Astrocyte of the cerebellum (primary cell): ENCODE data around the gene NUTM1.

Experiments used
- DNase-seq: peaks from one replicate; pipeline ENCODE4 v3.0.0-alpha.2; 2011; ENCODE audit warnings: low read depth
- H3K4me3 ChIP-seq: 2 replicates; pipeline ENCODE4 v1.5.1; 2011; ENCODE audit warnings: mild to moderate bottlenecking, low read depth, low read length, moderate library complexity
- in situ Hi-C: cut with HindIII; loops from 2 replicates; pipeline ENCODE4 v1.10.0; 2017; ENCODE audit warnings: low sequenced_read_pairs
- TF ChIP-seq, protein P1 (sequence below): IDR thresholded peaks from 2 replicates; pipeline ENCODE4 v1.5.1; 2012; ENCODE audit warnings: low read length, low read depth, moderate library complexity, mild to moderate bottlenecking; ENCODE audit errors: missing control alignments

The NUTM1 gene

DNA sequence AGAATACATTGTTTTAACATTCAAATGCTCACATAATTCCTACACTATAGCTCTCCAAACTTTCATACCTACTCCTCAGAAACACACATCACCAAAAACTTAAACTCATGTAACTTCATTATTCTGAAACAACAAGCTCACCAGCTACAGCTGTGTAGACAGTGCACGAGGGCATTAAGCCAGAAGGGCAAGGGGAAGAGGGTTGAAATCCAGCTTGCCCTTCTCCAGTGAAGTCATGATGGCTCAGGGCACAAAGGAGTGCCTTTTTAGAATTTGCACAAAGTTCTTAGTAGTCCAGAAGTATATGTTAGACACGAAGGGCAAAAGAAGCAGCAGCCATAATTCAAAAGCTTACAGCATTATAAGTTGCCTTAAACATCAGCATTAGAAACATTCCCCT, 14.1 kb upstream of the NUTM1 start:
- in situ Hi-C loops = no loop called here
- TF ChIP-seq, protein P1, sequence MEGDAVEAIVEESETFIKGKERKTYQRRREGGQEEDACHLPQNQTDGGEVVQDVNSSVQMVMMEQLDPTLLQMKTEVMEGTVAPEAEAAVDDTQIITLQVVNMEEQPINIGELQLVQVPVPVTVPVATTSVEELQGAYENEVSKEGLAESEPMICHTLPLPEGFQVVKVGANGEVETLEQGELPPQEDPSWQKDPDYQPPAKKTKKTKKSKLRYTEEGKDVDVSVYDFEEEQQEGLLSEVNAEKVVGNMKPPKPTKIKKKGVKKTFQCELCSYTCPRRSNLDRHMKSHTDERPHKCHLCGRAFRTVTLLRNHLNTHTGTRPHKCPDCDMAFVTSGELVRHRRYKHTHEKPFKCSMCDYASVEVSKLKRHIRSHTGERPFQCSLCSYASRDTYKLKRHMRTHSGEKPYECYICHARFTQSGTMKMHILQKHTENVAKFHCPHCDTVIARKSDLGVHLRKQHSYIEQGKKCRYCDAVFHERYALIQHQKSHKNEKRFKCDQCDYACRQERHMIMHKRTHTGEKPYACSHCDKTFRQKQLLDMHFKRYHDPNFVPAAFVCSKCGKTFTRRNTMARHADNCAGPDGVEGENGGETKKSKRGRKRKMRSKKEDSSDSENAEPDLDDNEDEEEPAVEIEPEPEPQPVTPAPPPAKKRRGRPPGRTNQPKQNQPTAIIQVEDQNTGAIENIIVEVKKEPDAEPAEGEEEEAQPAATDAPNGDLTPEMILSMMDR = no peak
- DNase-seq = no peak
- no peak overlapping the region for H3K4me3 ChIP-seq

DNA sequence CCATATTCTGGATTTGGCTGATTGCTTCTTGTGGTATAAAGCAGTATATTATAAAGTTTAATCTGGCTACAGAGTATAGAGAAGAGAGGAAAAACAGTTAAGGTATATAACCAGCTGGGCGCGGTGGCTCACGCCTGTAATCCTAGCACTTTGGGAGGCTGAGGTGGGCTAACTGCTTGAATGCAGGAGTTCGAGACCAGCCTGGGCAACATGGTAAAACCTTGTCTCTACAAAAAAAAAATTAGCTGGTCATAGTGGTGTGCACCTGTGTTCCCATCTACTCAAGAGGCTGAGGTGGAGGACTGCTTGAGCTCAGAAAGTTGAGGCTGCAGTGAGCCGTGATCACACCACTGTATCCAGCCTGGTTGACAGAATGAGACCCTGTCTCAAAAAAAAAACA, 12.8 kb upstream of the NUTM1 start:
- TF ChIP-seq, protein P1 = no peak
- no peak overlapping the region for H3K4me3 ChIP-seq
- no peak for DNase-seq
- in situ Hi-C loops = no loop called here

DNA sequence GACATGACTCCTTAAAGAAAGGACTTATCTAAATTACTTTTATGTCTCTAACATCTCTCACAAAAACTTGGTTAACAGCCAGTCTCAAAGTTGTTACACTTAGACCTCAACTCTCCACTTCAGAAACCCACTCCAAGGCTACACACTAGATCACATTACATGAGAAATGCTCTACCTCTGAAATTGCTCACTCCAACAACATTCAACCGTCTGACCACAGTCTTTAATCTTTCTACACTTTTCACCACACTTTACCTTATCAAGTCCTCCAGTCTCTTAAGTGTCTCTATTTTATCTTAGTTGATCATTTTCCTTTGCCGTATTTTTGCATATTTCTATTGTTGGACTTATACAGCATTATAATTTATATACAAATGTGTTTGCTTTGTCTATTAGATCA, 11.3 kb upstream of the NUTM1 start:
- in situ Hi-C loops = no loop called here
- no peak overlapping the region for H3K4me3 ChIP-seq
- TF ChIP-seq, protein P1 = no peak
- no peak for DNase-seq

DNA sequence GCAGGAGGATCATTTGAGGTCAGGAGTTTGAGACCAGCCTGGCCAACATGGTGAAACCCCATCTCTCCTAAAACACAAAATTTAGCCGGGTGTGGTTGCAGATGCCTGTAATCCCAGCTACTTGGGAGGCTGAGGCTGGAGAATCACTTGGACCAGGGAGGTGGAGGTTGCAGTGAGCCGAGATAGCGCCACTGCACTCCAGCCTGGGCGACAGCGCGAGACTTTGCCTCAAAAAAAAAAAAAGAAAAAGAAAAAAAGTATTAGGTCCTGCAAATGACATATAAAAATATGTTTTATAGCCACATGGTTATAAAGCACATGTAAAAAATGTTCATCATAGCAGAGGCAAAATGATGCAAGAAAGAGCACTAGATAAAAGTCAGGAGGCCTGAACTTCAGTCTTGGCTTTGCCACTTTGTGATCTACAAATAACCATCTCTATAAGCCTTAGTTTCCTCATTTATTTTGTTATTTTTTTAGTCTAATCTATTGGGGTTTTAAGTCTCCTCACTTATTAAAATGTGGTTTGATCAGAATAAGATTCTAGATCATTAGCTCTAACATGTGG, 10.5 kb upstream of the NUTM1 start:
- H3K4me3 ChIP-seq = no peak overlapping the region
- in situ Hi-C loops = no loop called here
- TF ChIP-seq, protein P1 = no peak
- no peak for DNase-seq

DNA sequence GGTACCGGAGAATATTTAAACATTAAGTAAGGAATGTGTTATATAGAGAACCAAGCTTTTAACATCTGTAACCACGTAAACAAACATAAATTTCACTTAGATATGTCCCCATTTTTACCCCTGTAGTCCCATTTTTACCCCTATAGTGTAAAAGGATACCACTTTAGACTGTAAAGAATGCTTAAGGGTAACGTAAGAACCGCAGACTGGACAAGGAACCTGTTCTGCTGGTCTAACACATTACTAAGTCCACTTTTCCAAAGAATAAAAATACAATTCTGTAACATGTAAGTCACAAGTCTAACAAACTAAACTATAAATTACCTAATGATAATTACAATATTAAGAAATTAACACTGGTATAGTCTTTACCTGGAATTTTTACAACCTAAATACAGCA, 8.4 kb upstream of the NUTM1 start:
- DNase-seq = no peak
- no peak overlapping the region for H3K4me3 ChIP-seq
- in situ Hi-C loops = no loop called here
- TF ChIP-seq, protein P1 = no peak

DNA sequence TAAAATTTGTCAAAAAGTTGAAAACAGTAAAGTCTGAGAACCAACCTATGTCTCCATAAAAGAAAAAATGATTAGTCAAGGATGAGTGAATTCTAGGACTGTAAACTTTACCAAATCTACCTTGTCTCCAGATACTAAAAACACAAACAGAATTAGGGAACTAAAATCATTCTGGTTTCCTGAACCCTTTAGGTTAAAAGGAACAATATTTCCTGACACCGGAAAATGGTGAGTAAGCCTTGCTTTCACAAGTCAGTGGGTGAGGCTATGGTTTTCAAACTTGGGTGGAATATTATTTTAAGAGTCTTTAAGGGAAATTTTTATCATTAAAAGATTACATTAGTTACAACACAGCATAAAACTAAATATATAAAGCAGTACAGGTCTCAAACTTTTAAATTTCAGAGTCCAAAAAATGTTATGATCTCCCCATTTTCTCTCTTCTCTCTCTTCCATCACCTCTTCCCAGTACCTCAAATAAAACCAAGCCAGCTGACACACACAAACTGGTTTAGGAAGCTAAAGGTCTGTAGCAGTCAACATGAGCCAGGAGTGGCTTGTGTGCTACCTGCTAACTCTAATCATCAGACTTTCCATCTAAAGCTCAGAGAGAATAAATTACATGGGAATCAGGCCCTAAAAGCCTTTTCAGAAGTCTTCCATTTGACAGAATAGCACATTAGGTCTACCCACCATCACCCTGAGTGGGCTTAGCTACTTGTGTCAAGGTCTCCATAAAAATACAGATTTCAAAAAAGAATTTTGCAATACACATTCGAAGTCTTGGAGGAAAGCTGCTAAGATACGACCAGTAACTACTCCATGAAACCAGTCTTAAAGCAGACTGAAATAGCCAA, 7.7 kb upstream of the NUTM1 start:
- no peak overlapping the region for H3K4me3 ChIP-seq
- no peak for DNase-seq
- in situ Hi-C loops = no loop called here
- TF ChIP-seq, protein P1 = no peak
